CD8-positive, alpha-beta memory T cell (primary cell): Measurements from ENCODE around the gene PHYHD1. TPM values are rescaled to one million over a fixed set of nuclear protein-coding genes. Genes with fewer than 3 reads are reported as not detected.

Experiments
- CTCF ChIA-PET: fragments of 350-600 bp; sonication (Branson Sonifier 250); formaldehyde crosslinking; loops from one replicate; lab custom pipeline; 2021; ENCODE audit warnings: antibody characterized with exemption; lab: Charles Lee
- POLR2A ChIA-PET: fragments of 350-600 bp; sonication (Branson Sonifier 250); formaldehyde crosslinking; loops from one replicate; lab custom pipeline; 2021; ENCODE audit warnings: antibody characterized with exemption; lab: Charles Lee
- DNase-seq, 5 donors: peaks; one replicate each; pipeline versions ENCODE4 v3.0.0 to v3.0.0-alpha.2; 2020 to 2022; ENCODE audit warnings: mixed read lengths in 1 of 5
- H3K27ac ChIP-seq: one replicate; pipeline ENCODE4 v1.7.0; 2013; ENCODE audit warnings: low read depth, mild to moderate bottlenecking, low read length, moderate library complexity
- H3K27me3 ChIP-seq: 2 replicates; pipeline ENCODE4 v1.7.0; 2013; ENCODE audit warnings: low read length, mild to moderate bottlenecking; ENCODE audit not compliant: insufficient read depth, poor library complexity, severe bottlenecking
- H3K36me3 ChIP-seq: 2 replicates; pipeline ENCODE4 v1.7.0; 2013; ENCODE audit warnings: mild to moderate bottlenecking, low read length, moderate library complexity; ENCODE audit not compliant: insufficient read depth
- H3K4me1 ChIP-seq: 2 replicates; pipeline ENCODE4 v1.7.0; 2013; ENCODE audit warnings: mild to moderate bottlenecking, low read length, moderate library complexity; ENCODE audit not compliant: insufficient read depth
- H3K4me3 ChIP-seq: 2 replicates; pipeline ENCODE4 v1.7.0; 2013; ENCODE audit warnings: mild to moderate bottlenecking, low read length
- H3K9me3 ChIP-seq: 2 replicates; pipeline ENCODE4 v1.7.0; 2013; ENCODE audit warnings: mild to moderate bottlenecking, low read length
- H3K27ac Mint-ChIP-seq, 8 donors: one replicate each; pipeline ENCODE4 v1.8.0; 2020 to 2021; ENCODE audit warnings: mixed read lengths in 8 of 8, mild to moderate bottlenecking in 6 of 8, inconsistent platforms in 3 of 8, moderate library complexity in 3 of 8
- H3K27me3 Mint-ChIP-seq, 2 donors: one replicate each; pipeline ENCODE4 v1.8.0; 2020 to 2021; ENCODE audit warnings: mixed read lengths in 2 of 2, mild to moderate bottlenecking in 1 of 2, moderate library complexity in 1 of 2
- H3K36me3 Mint-ChIP-seq, 3 donors: one replicate each; pipeline ENCODE4 v1.8.0; 2020 to 2021; ENCODE audit warnings: mixed read lengths in 3 of 3, inconsistent platforms in 1 of 3, mild to moderate bottlenecking in 1 of 3
- H3K4me1 Mint-ChIP-seq, 3 donors: one replicate each; pipeline ENCODE4 v1.8.0; 2020 to 2021; ENCODE audit warnings: mixed read lengths in 3 of 3, inconsistent platforms in 1 of 3, mild to moderate bottlenecking in 1 of 3
- H3K4me3 Mint-ChIP-seq, 7 donors: one replicate each; pipeline ENCODE4 v1.8.0; 2020 to 2021; ENCODE audit warnings: mixed read lengths in 7 of 7, mild to moderate bottlenecking in 6 of 7, moderate library complexity in 4 of 7, inconsistent platforms in 2 of 7
- H3K9me3 Mint-ChIP-seq, 5 donors: one replicate each; pipeline ENCODE4 v1.8.0; 2020 to 2022; ENCODE audit warnings: mixed read lengths in 5 of 5, mild to moderate bottlenecking in 3 of 5, moderate library complexity in 2 of 5, inconsistent platforms in 1 of 5
- polyA plus RNA-seq: library from polyadenylated mRNA; unstranded; fragments of 300-500 nt; fragmentation: Illumina TruSeq; gene quantifications from one replicate; pipeline ENCODE4 v1.2.3, GENCODE V29; 2021
- total RNA-seq, 2 experiments: library from RNA; stranded (reverse); gene quantifications; one replicate each; pipeline ENCODE4 v1.2.3, GENCODE V29; 2021

PHYHD1 gene
- total and polyA plus RNA-seq, 3 experiments from 2014 or later: 0.20 to 0.64 TPM; not detected in 1

DNA sequence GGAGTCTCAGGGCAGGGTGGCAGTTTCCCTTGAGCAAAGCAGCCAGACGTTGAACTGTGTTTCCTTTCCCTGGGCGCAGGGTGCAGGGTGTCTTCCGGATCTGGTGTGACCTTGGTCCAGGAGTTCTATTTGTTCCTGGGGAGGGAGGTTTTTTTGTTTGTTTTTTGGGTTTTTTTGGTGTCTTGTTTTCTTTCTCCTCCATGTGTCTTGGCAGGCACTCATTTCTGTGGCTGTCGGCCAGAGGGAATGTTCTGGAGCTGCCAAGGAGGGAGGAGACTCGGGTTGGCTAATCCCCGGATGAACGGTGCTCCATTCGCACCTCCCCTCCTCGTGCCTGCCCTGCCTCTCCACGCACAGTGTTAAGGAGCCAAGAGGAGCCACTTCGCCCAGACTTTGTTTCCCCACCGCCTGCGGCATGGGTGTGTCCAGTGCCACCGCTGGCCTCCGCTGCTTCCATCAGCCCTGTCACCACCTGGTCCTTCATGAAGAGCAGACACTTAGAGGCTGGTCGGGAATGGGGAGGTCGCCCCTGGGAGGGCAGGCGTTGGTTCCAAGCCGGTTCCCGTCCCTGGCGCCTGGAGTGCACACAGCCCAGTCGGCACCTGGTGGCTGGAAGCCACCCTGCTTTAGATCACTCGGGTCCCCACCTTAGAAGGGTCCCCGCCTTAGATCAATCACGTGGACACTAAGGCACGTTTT is 3.5 kb upstream of the PHYHD1 start:
- Histone ChIP-seq H3K27ac (no peak overlapping the region), H3K4me1 (peaks cover 24% of the 10 kb centered on the region), H3K9me3 (no peaks in the 10 kb centered on the region), H3K36me3 (peaks cover 8% of the 10 kb centered on the region), H3K27me3 (no peaks in the 10 kb centered on the region), H3K4me3 (no peak overlapping the region)
- Mint-ChIP-seq H3K27ac (peak overlapping the region in 2 of 8 donors; percentile 11 to 77), H3K9me3 (no peaks in the 10 kb centered on the region), H3K4me1 (peaks cover 11 to 29% (median 18%) of the 10 kb centered on the region in 3 donors), H3K36me3 (peaks cover 0 to 44% (median 9%) of the 10 kb centered on the region in 3 donors), H3K27me3 (no peaks in the 10 kb centered on the region), H3K4me3 (no peak overlapping the region)
- no peak for DNase-seq
- ChIA-PET CTCF (interaction anchor here (1.5 kb wide), 1 partner anchor 11 kb away, joined by 3 read pairs; no protein-coding TSS in a partner anchor), POLR2A (interaction anchor here (0.6 kb wide), 1 partner anchor 80 kb away, joined by 4 read pairs; no protein-coding TSS in a partner anchor)

DNA sequence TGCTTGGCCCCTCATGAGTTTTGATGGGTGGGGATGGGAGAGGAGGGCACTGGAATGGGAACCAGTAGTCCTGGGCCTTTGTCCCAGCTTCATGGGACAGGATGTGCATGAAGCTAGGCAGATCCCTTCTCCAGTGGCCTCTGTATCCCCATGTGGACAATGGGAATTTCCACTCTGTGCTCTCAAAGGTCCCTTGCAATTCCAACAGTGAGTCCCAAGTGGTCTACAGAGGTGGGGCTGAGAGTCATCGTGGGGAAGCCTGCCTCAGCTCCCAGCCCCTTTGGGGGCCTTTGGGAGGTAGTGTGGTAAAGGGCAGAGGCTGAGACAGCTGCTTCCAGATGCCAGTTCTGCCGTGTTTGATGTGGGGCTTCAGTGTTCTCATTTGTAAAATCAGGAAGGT is 1.9 kb upstream of the PHYHD1 start:
- H3K36me3 Mint-ChIP-seq: peaks cover 0 to 34% (median 7%) of the 10 kb centered on the region in 3 donors
- no peaks in the 10 kb centered on the region for H3K27me3 Mint-ChIP-seq
- H3K4me1 ChIP-seq: peaks cover 8% of the 10 kb centered on the region
- no peak overlapping the region for H3K4me3 ChIP-seq
- no peak overlapping the region for H3K27ac ChIP-seq
- H3K4me3 Mint-ChIP-seq: no peak overlapping the region
- peak overlapping the region in 3 of 8 donors; percentile 20 to 72 (median 42) for H3K27ac Mint-ChIP-seq
- no peak for DNase-seq
- H3K4me1 Mint-ChIP-seq: peaks cover 1 to 19% (median 5%) of the 10 kb centered on the region in 3 donors
- POLR2A ChIA-PET: no interaction called here
- H3K9me3 Mint-ChIP-seq: no peaks in the 10 kb centered on the region
- H3K27me3 ChIP-seq: no peaks in the 10 kb centered on the region
- H3K9me3 ChIP-seq: no peaks in the 10 kb centered on the region
- CTCF ChIA-PET: interaction anchor here (1.0 to 2.4 kb wide), 3 partner anchors 9 to 57 kb away, joined by 3 to 10 read pairs (median 3); no protein-coding TSS in a partner anchor
- peaks cover 8% of the 10 kb centered on the region for H3K36me3 ChIP-seq

DNA sequence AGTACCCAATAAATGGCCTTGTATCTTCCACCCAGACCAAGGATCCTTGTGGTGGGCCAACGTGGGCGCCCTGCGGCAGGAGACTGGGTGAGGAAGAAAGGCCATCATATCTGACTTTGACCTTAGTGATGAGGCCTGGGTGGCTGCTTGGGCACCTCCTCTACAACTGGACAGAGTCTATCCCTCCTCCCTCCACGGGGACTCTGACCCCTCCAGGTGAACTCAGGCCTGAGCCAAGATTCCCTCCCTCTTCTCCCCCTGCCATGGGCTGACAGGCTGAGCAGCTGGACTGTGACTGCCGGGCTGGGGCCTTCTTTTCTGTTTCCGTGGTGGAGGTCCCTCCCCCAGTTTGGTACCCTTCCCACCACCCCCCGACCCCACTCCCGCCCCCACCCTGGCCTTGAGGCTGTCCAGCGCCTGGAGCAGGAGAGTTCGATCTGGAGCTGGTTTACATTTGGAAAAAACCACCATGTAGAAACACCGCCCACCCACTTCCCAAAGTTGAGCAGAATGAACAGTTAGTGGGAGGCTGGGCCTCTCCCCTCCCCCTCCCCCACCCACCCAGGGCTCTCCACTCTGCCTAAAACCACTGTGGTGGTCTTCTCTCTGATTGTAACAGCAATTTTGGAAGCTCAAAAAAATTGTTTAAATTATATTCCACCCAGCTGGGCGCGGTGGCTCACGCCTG is 1.2 kb upstream of the PHYHD1 start:
- DNase-seq: no peak
- ChIA-PET CTCF (interaction anchor here (1.0 to 2.4 kb wide), 3 partner anchors 8 to 56 kb away, joined by 3 to 10 read pairs (median 3); no protein-coding TSS in a partner anchor), POLR2A (no interaction called here)
- peaks cover 0 to 34% (median 7%) of the 10 kb centered on the region in 3 donors for H3K36me3 Mint-ChIP-seq
- H3K9me3 ChIP-seq: no peaks in the 10 kb centered on the region
- no peaks in the 10 kb centered on the region for H3K9me3 Mint-ChIP-seq
- H3K4me3 Mint-ChIP-seq: no peak overlapping the region
- H3K27ac ChIP-seq: no peak overlapping the region
- peaks cover 8% of the 10 kb centered on the region for H3K36me3 ChIP-seq
- peaks cover 3% of the 10 kb centered on the region for H3K4me1 ChIP-seq
- no peaks in the 10 kb centered on the region for H3K27me3 Mint-ChIP-seq
- H3K27ac Mint-ChIP-seq: peak overlapping the region in 3 of 8 donors; percentile 20 to 72 (median 42)
- peaks cover 1 to 14% (median 5%) of the 10 kb centered on the region in 3 donors for H3K4me1 Mint-ChIP-seq
- H3K27me3 ChIP-seq: no peaks in the 10 kb centered on the region
- no peak overlapping the region for H3K4me3 ChIP-seq

DNA sequence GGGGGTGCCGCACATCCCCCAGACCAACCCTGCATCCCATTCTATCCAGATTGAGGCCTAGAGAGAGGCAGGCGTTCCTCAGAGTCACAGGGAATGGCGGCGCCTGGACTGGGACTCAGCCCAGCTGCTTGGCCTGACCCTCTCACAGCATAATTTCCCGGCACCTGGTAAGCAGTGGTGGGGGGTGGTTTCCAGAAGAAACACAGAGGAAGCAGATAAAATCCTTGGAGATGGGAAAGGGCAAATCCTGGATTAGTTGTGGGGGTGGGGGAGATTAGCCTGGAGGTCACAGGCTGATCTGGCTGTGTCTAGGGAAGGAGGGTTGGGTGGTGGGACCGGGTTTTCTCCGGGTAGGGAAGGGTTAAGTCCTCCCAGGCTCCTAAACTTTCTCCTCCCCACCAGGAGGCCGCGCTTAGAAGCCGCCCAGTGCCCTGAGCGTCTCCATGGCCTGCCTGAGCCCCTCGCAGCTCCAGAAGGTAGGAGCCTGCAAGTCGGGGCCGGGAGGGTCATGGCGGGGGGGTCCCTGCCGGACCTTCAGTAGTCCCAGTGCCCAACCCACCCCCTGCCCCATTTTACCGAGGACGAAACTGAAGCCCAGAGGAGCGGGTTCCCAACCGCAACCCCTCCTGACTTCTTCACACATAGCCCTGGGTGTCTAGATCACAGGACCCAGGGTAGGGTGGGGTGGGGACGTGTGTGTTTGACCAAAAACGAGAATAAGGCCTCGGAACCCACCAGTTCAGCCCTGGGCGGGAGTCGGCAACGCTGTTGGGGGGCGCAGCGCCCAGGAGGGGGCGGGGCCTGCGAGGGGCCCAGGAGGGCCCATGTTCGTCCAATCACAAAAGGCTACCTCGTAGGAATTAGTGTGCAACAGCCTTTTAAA is 1.3 kb downstream of the PHYHD1 start:
- no peak overlapping the region for H3K27ac ChIP-seq

DNA sequence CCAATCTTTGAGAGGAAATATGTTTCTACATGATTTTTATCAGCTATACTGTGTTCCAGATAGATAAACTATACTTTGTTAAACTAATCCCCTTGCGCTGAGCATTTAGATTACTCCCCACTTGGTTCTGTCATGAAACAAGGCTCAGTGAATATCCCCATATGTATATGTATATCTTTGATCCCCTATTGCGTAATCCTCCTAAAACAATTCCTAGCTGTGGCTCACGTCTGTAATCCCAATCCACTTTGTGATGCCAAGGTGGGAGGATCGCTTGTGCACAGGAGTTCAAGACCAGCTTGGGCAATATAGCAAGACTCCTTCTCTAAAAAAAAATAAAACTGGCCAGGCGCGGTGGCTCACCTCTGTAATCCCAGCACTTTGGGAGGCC is 2.7 kb downstream of the PHYHD1 start:
- Histone ChIP-seq H3K4me1 (peaks cover 5% of the 10 kb centered on the region), H3K4me3 (no peak overlapping the region), H3K36me3 (no peaks in the 10 kb centered on the region), H3K9me3 (no peaks in the 10 kb centered on the region), H3K27me3 (no peaks in the 10 kb centered on the region), H3K27ac (no peak overlapping the region)
- ChIA-PET CTCF (interaction anchor here (1.2 to 11.7 kb wide), 3 partner anchors 41 to 105 kb away, joined by 3 to 155 read pairs (median 4); partner anchors contain the start of genes ENDOG, KYAT1 and LRRC8A), POLR2A (no interaction called here)
- H3K4me1 Mint-ChIP-seq: peaks cover 6 to 18% (median 6%) of the 10 kb centered on the region in 3 donors
- DNase-seq: no peak
- H3K4me3 Mint-ChIP-seq: no peak overlapping the region
- no peaks in the 10 kb centered on the region for H3K27me3 Mint-ChIP-seq
- H3K9me3 Mint-ChIP-seq: no peaks in the 10 kb centered on the region
- H3K27ac Mint-ChIP-seq: no peak overlapping the region
- peaks cover 0 to 4% (median 0%) of the 10 kb centered on the region in 3 donors for H3K36me3 Mint-ChIP-seq

More for the DNA sequence above, 1.3 kb downstream of the PHYHD1 start:
- H3K27ac Mint-ChIP-seq: peak overlapping the region in 3 of 8 donors; percentile 47 to 82 (median 63)
- H3K4me1 Mint-ChIP-seq: peaks cover 1 to 11% (median 5%) of the 10 kb centered on the region in 3 donors
- H3K9me3 ChIP-seq: no peaks in the 10 kb centered on the region
- peak overlapping the region in 4 of 7 donors; percentile 1 to 51 (median 30) for H3K4me3 Mint-ChIP-seq
- ChIA-PET CTCF (interaction anchor here (11.7 kb wide), 1 partner anchor 60 kb away, joined by 155 read pairs; no protein-coding TSS in a partner anchor), POLR2A (interaction anchor here (0.9 kb wide), 1 partner anchor 92 kb away, joined by 5 read pairs; no protein-coding TSS in a partner anchor)
- no peaks in the 10 kb centered on the region for H3K9me3 Mint-ChIP-seq
- no peaks in the 10 kb centered on the region for H3K4me1 ChIP-seq
- H3K27me3 Mint-ChIP-seq: no peaks in the 10 kb centered on the region
- no peak overlapping the region for H3K4me3 ChIP-seq
- peak in 1 of 5 donors; percentile 46 for DNase-seq
- no peaks in the 10 kb centered on the region for H3K27me3 ChIP-seq
- H3K36me3 ChIP-seq: peaks cover 8% of the 10 kb centered on the region
- peaks cover 0 to 15% (median 5%) of the 10 kb centered on the region in 3 donors for H3K36me3 Mint-ChIP-seq

DNA sequence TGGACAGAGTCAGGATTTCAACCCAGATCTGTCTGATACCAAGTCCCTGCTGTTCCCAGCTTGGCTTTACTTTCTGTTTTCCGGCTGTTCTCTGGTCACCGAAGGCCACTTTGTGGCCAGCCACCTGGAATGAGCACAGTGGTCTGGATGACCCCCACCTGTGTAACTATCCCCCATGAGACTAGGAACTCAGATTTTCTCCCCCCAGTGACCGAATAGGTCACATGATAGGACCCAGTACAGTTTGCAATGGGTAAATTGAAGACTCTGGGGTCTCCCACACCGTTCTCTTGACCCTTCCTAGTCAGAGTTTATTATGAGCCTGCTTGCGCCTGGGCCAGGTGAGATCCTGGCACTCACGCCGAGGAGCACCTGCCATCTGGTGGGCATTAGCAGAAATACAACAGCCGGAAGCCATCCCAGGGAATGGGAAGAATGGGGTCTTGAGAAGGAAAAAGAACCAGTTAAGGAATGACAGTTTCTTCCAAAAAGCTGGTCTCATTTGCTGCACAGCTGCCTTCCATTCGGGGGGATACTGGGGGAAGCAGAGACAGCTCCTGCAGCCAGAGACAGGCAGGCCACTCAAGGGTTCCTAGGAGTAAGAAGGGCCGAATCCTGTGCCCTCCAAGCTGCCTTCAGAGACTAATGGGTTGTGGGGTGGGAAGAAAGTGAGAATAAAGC is 7.1 kb downstream of the PHYHD1 start:
- peak overlapping the region in 1 of 8 donors; percentile 82 for H3K27ac Mint-ChIP-seq

More for the DNA sequence above, 7.1 kb downstream of the PHYHD1 start:
- Histone ChIP-seq H3K4me1 (peaks cover 5% of the 10 kb centered on the region), H3K36me3 (no peaks in the 10 kb centered on the region), H3K4me3 (no peak overlapping the region), H3K9me3 (no peaks in the 10 kb centered on the region), H3K27me3 (no peaks in the 10 kb centered on the region), H3K27ac (no peak overlapping the region)
- Mint-ChIP-seq H3K4me1 (peaks cover 6 to 9% (median 6%) of the 10 kb centered on the region in 3 donors), H3K36me3 (no peaks in the 10 kb centered on the region), H3K27me3 (no peaks in the 10 kb centered on the region), H3K9me3 (no peaks in the 10 kb centered on the region), H3K4me3 (no peak overlapping the region)
- CTCF ChIA-PET: interaction anchor here (0.6 to 11.7 kb wide), 29 partner anchors 9 to 566 kb away, joined by 3 to 155 read pairs (median 4); partner anchors contain the start of genes ENDOG, KYAT1 and LRRC8A
- peak; percentile 20 to 67 (median 38) for DNase-seq
- POLR2A ChIA-PET: interaction anchor here (0.6 kb wide), 2 partner anchors 26 to 282 kb away, joined by 4 to 8 read pairs; no protein-coding TSS in a partner anchor
